AG04449 (cell line): ENCODE results near the gene RNF135.
"Not testable (repeated sequence)": the region's sequence is repeated elsewhere in the genome, so short reads cannot be mapped to it uniquely, and the experiment has no call there.

ENCODE experiments used
- CTCF ChIA-PET: fragments of 350-600 bp; formaldehyde crosslinking; extraction: SDS; loops from one replicate; lab custom pipeline; 2021; ENCODE audit warnings: antibody characterized with exemption; lab: Yijun Ruan, JAX
- POLR2A ChIA-PET: fragments of 400-600, 350-600 bp; formaldehyde crosslinking; extraction: SDS; loops from one replicate; lab custom pipeline; 2020; ENCODE audit warnings: antibody characterized with exemption, inconsistent platforms; lab: Yijun Ruan, JAX
- DNase-seq: peaks from one replicate; pipeline ENCODE4 v3.0.0-alpha.2; 2010; ENCODE audit warnings: low read depth, low spot score
- H3K4me3 ChIP-seq: 2 replicates; pipeline ENCODE4 v1.5.1; 2011; ENCODE audit warnings: low read depth, mild to moderate bottlenecking, control low read depth, low read length
- CTCF ChIP-seq: IDR thresholded peaks from one replicate; pipeline ENCODE4 v1.5.1; 2011; ENCODE audit warnings: mild to moderate bottlenecking, moderate library complexity, low read length, control low read depth, inconsistent platforms; ENCODE audit not compliant: insufficient read depth; ENCODE audit errors: missing control alignments

RNF135 gene

GRCh38 chr17:31004160-31004559 lies 33.3 kb downstream of the RNF135 start:
- POLR2A ChIA-PET = no interaction called here

GRCh38 chr17:31007695-31008373 lies 37.0 kb downstream of the RNF135 start:
- TF ChIP-seq CTCF = no peak
- peak overlapping the region; percentile 49 for H3K4me3 ChIP-seq
- no peak for DNase-seq
- ChIA-PET CTCF (interaction anchor here (1.1 to 2.4 kb wide), 4 partner anchors 20 to 216 kb away, joined by 3 to 12 read pairs (median 3); no protein-coding TSS in a partner anchor), POLR2A (no interaction called here)

More at GRCh38 chr17:31004160-31004559, 33.3 kb downstream of the RNF135 start:
- no peak for DNase-seq
- CTCF ChIA-PET = interaction anchor here (1.1 to 1.8 kb wide), 3 partner anchors 8 to 522 kb away, joined by 3 to 6 read pairs (median 6); no protein-coding TSS in a partner anchor
- no peak for TF ChIP-seq CTCF
- no peak overlapping the region for H3K4me3 ChIP-seq

- no peak for TF ChIP-seq CTCF
- H3K4me3 ChIP-seq = peak overlapping the region; percentile 49
- no peak for DNase-seq
- POLR2A ChIA-PET = no interaction called here
- CTCF ChIA-PET = interaction anchor here (1.1 to 2.4 kb wide), 3 partner anchors 21 to 215 kb away, joined by 3 to 12 read pairs (median 3); no protein-coding TSS in a partner anchor
These were observed 37.7 kb downstream of the RNF135 start for GRCh38 chr17:31008374-31009041.

- peak overlapping the region; percentile 49 for H3K4me3 ChIP-seq
- CTCF ChIA-PET = interaction anchor here (1.2 to 1.3 kb wide), 2 partner anchors 22 to 208 kb away, joined by 3 read pairs; no protein-coding TSS in a partner anchor
- POLR2A ChIA-PET, DNase-seq: not testable (repeated sequence)
These were observed 38.3 kb downstream of the RNF135 start for GRCh38 chr17:31009042-31009702.

GRCh38 chr17:31010014-31010413 lies 39.2 kb downstream of the RNF135 start:
- H3K4me3 ChIP-seq, DNase-seq, POLR2A ChIA-PET: not testable (repeated sequence)
- CTCF ChIA-PET = interaction anchor here (1.2 kb wide), 1 partner anchor 207 kb away, joined by 3 read pairs; no protein-coding TSS in a partner anchor

- DNase-seq = no peak
- TF ChIP-seq CTCF = no peak
- no peak overlapping the region for H3K4me3 ChIP-seq
- CTCF ChIA-PET = interaction anchor here (1.2 to 3.0 kb wide), 3 partner anchors 194 to 359 kb away, joined by 3 to 61 read pairs (median 3); no protein-coding TSS in a partner anchor
- POLR2A ChIA-PET = no interaction called here
These were observed 43.0 kb downstream of the RNF135 start for GRCh38 chr17:31013844-31014243.

- CTCF ChIA-PET = interaction anchor here (1.3 to 2.7 kb wide), 3 partner anchors 200 to 357 kb away, joined by 4 to 48 read pairs (median 5); no protein-coding TSS in a partner anchor
- no peak overlapping the region for H3K4me3 ChIP-seq
- POLR2A ChIA-PET = interaction anchor here (0.5 kb wide), 1 partner anchor 916 kb away, joined by 4 read pairs; no protein-coding TSS in a partner anchor
- no peak for TF ChIP-seq CTCF
- DNase-seq = no peak
These were observed 44.8 kb downstream of the RNF135 start for GRCh38 chr17:31015639-31016038.
